HUES6 (cell line): ENCODE data around the gene CENPE.
A peak's percentile ranks its signal among the peaks of the same experiment; 100 is the strongest.

ENCODE experiments used
- H3K27ac ChIP-seq: 2 replicates; pipeline ENCODE4 v1.7.0; 2013; ENCODE audit warnings: low read depth, mild to moderate bottlenecking, low read length, inconsistent platforms
- H3K27me3 ChIP-seq: 2 replicates; pipeline ENCODE4 v1.6.1; 2013; ENCODE audit warnings: low read length; ENCODE audit not compliant: control insufficient read depth, insufficient read depth
- H3K36me3 ChIP-seq: 2 replicates; pipeline ENCODE4 v1.6.1; 2013; ENCODE audit warnings: low read length; ENCODE audit not compliant: control insufficient read depth, insufficient read depth
- H3K4me1 ChIP-seq: 2 replicates; pipeline ENCODE4 v1.6.1; 2013; ENCODE audit warnings: low read length; ENCODE audit not compliant: control insufficient read depth, insufficient read depth
- H3K4me3 ChIP-seq: 2 replicates; pipeline ENCODE4 v1.5.1; 2013; ENCODE audit warnings: low read depth, low read length
- H3K9ac ChIP-seq: one replicate; pipeline ENCODE4 v1.6.1; 2013; ENCODE audit warnings: mild to moderate bottlenecking, low read length
- H3K9me3 ChIP-seq: 2 replicates; pipeline ENCODE4 v1.6.1; 2013; ENCODE audit warnings: low read depth, low read length; ENCODE audit not compliant: control insufficient read depth, insufficient read depth

The CENPE gene

GRCh38 chr4:103098756-103099440 is 99.2 kb downstream of the CENPE start:
- Histone ChIP-seq H3K4me3 (peak overlapping the region; percentile 67), H3K9me3 (no peaks in the 10 kb centered on the region), H3K27ac (no peak overlapping the region), H3K4me1 (0 out of 2 replicates have a peak, but pooled peaks cover 10% of the 10 kb centered on the region), H3K9ac (peak overlapping the region; percentile 66), H3K27me3 (no peaks in the 10 kb centered on the region), H3K36me3 (no peaks in the 10 kb centered on the region)

GRCh38 chr4:103098341-103098740 is 99.8 kb downstream of the CENPE start:
- no peaks in the 10 kb centered on the region for H3K27me3 ChIP-seq
- H3K4me1 ChIP-seq = 0 out of 2 replicates have a peak, but pooled peaks cover 10% of the 10 kb centered on the region
- H3K36me3 ChIP-seq = no peaks in the 10 kb centered on the region
- no peaks in the 10 kb centered on the region for H3K9me3 ChIP-seq
- H3K4me3 ChIP-seq = peak overlapping the region; percentile 67; the same call in 1 of the 2 replicates
- no peak overlapping the region for H3K27ac ChIP-seq
- H3K9ac ChIP-seq = no peak overlapping the region

GRCh38 chr4:103097112-103097511 is 101.0 kb downstream of the CENPE start:
- Histone ChIP-seq H3K9me3 (no peaks in the 10 kb centered on the region), H3K36me3 (no peaks in the 10 kb centered on the region), H3K27me3 (no peaks in the 10 kb centered on the region), H3K9ac (no peak overlapping the region), H3K27ac (no peak overlapping the region), H3K4me1 (0 out of 2 replicates have a peak, but pooled peaks cover 10% of the 10 kb centered on the region), H3K4me3 (no peak overlapping the region)

- Histone ChIP-seq H3K36me3 (peaks cover 9% of the 10 kb centered on the region), H3K4me1 (0 out of 2 replicates have a peak, but pooled peaks cover 10% of the 10 kb centered on the region), H3K27me3 (no peaks in the 10 kb centered on the region), H3K4me3 (no peak overlapping the region), H3K27ac (no peak overlapping the region), H3K9ac (no peak overlapping the region), H3K9me3 (no peaks in the 10 kb centered on the region)
Observed at GRCh38 chr4:103095080-103095479, 103.1 kb downstream of the CENPE start.

- no peak overlapping the region for H3K27ac ChIP-seq
- H3K9me3 ChIP-seq = no peaks in the 10 kb centered on the region
- H3K4me1 ChIP-seq = no peaks in the 10 kb centered on the region
- H3K9ac ChIP-seq = no peak overlapping the region
- no peaks in the 10 kb centered on the region for H3K27me3 ChIP-seq
- peaks cover 28% of the 10 kb centered on the region for H3K36me3 ChIP-seq
- H3K4me3 ChIP-seq = no peak overlapping the region
Observed at GRCh38 chr4:103092245-103092644, 105.9 kb downstream of the CENPE start.

- Histone ChIP-seq H3K4me3 (no peak overlapping the region), H3K27ac (no peak overlapping the region), H3K9ac (no peak overlapping the region), H3K4me1 (no peaks in the 10 kb centered on the region), H3K9me3 (no peaks in the 10 kb centered on the region), H3K36me3 (peaks cover 34% of the 10 kb centered on the region), H3K27me3 (no peaks in the 10 kb centered on the region)
Observed at GRCh38 chr4:103091601-103092223, 106.4 kb downstream of the CENPE start.

- Histone ChIP-seq H3K27me3 (no peaks in the 10 kb centered on the region), H3K9me3 (no peaks in the 10 kb centered on the region), H3K9ac (no peak overlapping the region), H3K4me3 (no peak overlapping the region), H3K36me3 (peaks cover 50% of the 10 kb centered on the region), H3K4me1 (no peaks in the 10 kb centered on the region), H3K27ac (no peak overlapping the region)
Observed at GRCh38 chr4:103089481-103089880, 108.7 kb downstream of the CENPE start.

GRCh38 chr4:103086551-103086950 is 111.6 kb downstream of the CENPE start:
- Histone ChIP-seq H3K9me3 (no peaks in the 10 kb centered on the region), H3K9ac (no peak overlapping the region), H3K36me3 (peaks cover 55% of the 10 kb centered on the region), H3K4me1 (no peaks in the 10 kb centered on the region), H3K27me3 (no peaks in the 10 kb centered on the region), H3K4me3 (no peak overlapping the region), H3K27ac (no peak overlapping the region)

GRCh38 chr4:103085555-103086196 is 112.5 kb downstream of the CENPE start:
- Histone ChIP-seq H3K27ac (no peak overlapping the region), H3K9me3 (no peaks in the 10 kb centered on the region), H3K4me3 (no peak overlapping the region), H3K4me1 (no peaks in the 10 kb centered on the region), H3K9ac (no peak overlapping the region), H3K27me3 (no peaks in the 10 kb centered on the region), H3K36me3 (peaks cover 55% of the 10 kb centered on the region)

GRCh38 chr4:103079621-103080020 is 118.5 kb downstream of the CENPE start:
- peaks cover 30% of the 10 kb centered on the region for H3K27me3 ChIP-seq
- no peak overlapping the region for H3K27ac ChIP-seq
- H3K9ac ChIP-seq = no peak overlapping the region
- H3K9me3 ChIP-seq = no peaks in the 10 kb centered on the region
- no peak overlapping the region for H3K4me3 ChIP-seq
- peaks cover 5% of the 10 kb centered on the region for H3K4me1 ChIP-seq
- H3K36me3 ChIP-seq = peaks cover 9% of the 10 kb centered on the region

- Histone ChIP-seq H3K36me3 (peaks cover 7% of the 10 kb centered on the region), H3K27me3 (peaks cover 30% of the 10 kb centered on the region), H3K4me3 (peak within 1 kb of the TSS; percentile 85), H3K9me3 (no peaks in the 10 kb centered on the region), H3K4me1 (peaks cover 5% of the 10 kb centered on the region), H3K27ac (no peak within 1 kb of the TSS; the same call in 1 of the 2 replicates), H3K9ac (peak within 1 kb of the TSS; percentile 88)
Observed at GRCh38 chr4:103076747-103077347, 121.3 kb downstream of the CENPE start, which contains the start of gene SLC9B2. Gene SLC9B2, minus strand, starts transcription at chr4:103076761. Its CDS starts 9,211 bp downstream, at chr4:103067550.
